ENCODE results near the gene LRRC4C.

GRCh38 chr11:41065432-41065831 lies 394.0 kb downstream of the LRRC4C start:
- TF ChIP-seq SP1 (IDR thresholded peaks at IDR 0.05): no peak
- TF ChIP-seq, protein P1, sequence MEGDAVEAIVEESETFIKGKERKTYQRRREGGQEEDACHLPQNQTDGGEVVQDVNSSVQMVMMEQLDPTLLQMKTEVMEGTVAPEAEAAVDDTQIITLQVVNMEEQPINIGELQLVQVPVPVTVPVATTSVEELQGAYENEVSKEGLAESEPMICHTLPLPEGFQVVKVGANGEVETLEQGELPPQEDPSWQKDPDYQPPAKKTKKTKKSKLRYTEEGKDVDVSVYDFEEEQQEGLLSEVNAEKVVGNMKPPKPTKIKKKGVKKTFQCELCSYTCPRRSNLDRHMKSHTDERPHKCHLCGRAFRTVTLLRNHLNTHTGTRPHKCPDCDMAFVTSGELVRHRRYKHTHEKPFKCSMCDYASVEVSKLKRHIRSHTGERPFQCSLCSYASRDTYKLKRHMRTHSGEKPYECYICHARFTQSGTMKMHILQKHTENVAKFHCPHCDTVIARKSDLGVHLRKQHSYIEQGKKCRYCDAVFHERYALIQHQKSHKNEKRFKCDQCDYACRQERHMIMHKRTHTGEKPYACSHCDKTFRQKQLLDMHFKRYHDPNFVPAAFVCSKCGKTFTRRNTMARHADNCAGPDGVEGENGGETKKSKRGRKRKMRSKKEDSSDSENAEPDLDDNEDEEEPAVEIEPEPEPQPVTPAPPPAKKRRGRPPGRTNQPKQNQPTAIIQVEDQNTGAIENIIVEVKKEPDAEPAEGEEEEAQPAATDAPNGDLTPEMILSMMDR (IDR thresholded peaks at IDR 0.05; ENCODE audit: low read depth, low read length, missing input control): no peak
- TF ChIP-seq, protein P2, sequence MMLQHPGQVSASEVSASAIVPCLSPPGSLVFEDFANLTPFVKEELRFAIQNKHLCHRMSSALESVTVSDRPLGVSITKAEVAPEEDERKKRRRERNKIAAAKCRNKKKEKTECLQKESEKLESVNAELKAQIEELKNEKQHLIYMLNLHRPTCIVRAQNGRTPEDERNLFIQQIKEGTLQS (IDR thresholded peaks at IDR 0.05): no peak

Measured in liver (tissue), 3 donors.